GM19438 (cell line): Measurements from ENCODE around the gene AHDC1.
"Not testable (repeated sequence)": the region's sequence is repeated elsewhere in the genome, so short reads cannot be mapped to it uniquely, and the experiment has no call there.

ENCODE experiments used
- ATAC-seq: cut with Tn5 transposase; IDR thresholded peaks from one replicate; pipeline ENCODE4 v1.9.1; 2021; ENCODE audit warnings: low read depth; ENCODE audit not compliant: unreplicated experiment

The AHDC1 gene

DNA sequence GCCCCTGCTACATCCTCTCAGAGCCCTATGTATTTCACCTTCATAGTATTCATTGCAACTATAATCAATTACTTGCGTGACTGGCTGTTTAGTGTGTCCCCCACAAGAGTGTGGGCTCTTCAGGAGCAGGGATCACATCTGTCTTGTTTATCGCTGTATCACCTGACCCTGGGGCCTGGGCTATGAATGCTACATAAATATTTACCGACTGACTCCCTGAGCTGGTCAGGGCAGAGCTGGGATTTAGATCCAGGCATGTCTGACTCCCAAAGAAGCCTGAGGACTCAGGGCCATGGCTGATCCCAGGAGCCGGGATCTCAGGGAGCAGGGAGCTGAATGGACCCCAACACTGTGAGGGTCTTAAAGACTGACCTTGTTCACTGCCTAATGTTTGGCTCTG is 49.7 kb downstream of the AHDC1 start:
- no peak for ATAC-seq

DNA sequence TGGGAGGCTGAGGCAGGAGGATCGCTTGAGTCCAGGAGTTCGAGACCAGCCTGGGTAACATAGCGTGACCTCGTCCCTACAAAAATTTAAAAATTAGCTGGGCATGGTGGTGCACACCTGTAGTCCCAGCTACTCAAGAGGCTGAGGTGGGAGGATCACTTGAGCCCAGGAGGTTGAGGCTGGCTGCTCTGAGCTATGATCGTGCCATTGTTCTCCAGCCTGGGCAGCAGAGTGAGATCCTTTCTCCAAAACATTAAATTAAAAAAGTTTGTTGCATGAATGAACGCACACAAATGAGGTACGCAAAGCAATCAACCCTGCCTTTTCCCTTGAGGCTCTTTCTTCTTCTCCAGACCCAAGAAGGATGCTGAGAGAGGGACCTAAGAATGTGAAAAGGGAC is 50.1 kb downstream of the AHDC1 start:
- not testable (repeated sequence) for ATAC-seq

- no peak for ATAC-seq
These were observed 51.0 kb downstream of the AHDC1 start for GRCh38 chr1:27552911-27553420.

DNA sequence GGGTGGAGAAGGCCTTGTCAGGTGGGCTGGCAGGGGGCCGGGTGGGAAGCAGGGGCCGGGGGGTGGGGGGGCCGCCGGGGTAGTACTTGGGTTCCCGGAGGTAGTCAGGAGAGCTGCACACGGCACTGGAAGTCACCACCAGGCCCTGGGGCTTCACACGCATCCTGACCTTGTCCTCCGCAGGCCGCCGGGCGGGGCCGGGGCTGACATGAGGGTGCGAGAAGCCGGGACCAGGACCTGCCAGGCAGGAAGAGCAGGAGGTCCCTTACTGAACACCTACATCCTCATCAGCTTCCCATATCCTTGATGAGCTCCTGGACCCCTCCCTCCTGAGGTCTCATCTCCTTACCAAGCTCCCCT is 52.0 kb downstream of the AHDC1 start:
- ATAC-seq: no peak

GRCh38 chr1:27551170-27551952 is 52.6 kb downstream of the AHDC1 start:
- ATAC-seq: no peak

GRCh38 chr1:27550510-27551169 is 53.3 kb downstream of the AHDC1 start:
- ATAC-seq: no peak

GRCh38 chr1:27549807-27550408 is 54.0 kb downstream of the AHDC1 start:
- no peak for ATAC-seq

GRCh38 chr1:27548858-27549719 is 54.9 kb downstream of the AHDC1 start:
- ATAC-seq: no peak

DNA sequence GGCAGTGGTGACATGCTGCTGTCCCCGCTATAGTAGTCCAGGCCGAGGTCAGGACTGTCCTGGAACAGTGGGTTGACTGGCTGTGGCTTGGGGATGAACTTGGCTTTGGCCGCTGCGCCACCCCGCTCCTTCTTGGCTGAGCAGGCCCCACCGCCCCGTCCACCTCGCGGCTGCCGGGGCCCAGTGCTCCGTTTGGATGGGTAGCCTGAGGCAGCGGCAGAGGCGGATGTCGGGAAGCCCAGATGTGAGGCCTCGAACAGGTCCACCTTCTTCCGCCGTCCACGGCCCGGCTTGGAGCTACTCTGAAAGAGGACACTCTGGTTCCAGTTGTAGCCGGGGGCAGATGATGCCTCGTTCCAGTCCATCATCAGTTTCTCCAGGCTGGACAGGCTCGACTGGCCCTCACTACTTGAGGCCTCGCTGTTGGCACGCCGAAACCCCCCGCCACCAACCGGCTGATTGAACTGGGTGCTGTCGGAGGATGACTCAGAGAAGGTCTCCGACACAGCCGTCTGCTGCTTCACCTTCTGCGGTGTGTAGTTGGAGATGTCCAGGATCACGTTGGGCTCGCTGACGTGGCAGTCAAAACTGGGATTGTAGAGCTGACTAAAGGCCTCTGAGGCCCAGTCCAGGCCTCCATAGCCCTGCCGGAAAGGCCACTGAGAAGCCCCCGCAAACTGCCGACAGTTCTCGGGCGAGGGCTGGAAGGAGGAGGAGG is 55.6 kb downstream of the AHDC1 start:
- ATAC-seq: no peak

- no peak for ATAC-seq
These were observed 56.5 kb downstream of the AHDC1 start for GRCh38 chr1:27547220-27548116.

- no peak for ATAC-seq
These were observed 58.1 kb downstream of the AHDC1 start for GRCh38 chr1:27545876-27546275.

DNA sequence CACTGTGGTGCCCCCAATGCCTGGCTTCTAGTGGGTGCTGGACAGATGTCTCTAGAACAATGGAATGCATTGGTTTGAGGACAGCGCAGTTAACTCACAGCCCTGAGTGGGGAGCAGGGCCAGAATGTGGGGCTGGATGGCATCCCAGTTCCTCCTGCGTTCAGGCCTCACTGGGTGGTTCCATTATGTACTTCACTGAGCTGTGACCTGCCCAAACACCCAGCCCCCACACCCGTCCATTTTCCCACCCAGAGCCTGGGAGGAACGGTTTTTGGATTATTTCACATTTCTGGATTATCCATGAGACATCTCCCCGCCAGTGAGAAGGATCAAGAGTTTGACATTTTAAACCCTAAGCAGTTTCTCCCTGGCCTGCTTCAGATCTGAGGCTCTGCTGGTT is 58.7 kb downstream of the AHDC1 start:
- ATAC-seq: no peak

- ATAC-seq: no peak
These were observed 59.1 kb downstream of the AHDC1 start for GRCh38 chr1:27544834-27545233.

DNA sequence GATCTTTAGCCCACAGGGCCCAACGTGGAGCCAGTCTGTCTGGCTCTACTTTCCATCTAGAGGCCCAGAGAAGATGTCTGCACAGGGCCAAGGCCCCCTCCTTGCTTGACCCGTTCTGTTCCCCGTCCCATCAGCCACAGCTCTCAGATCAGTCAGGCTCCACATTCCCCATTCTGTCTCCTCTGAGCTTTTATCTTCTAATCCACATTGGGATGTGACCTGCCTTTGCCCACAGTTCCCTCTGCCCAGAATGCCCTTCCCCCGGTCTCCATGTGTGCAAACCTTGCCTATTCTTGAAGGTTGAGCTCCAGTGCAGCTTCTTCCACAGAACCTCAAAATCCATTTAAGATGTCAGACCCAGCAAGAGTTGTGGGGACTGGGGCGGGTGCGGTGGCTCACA is 60.7 kb downstream of the AHDC1 start:
- no peak for ATAC-seq

- ATAC-seq: no peak
These were observed 61.3 kb downstream of the AHDC1 start for GRCh38 chr1:27542463-27543273.

DNA sequence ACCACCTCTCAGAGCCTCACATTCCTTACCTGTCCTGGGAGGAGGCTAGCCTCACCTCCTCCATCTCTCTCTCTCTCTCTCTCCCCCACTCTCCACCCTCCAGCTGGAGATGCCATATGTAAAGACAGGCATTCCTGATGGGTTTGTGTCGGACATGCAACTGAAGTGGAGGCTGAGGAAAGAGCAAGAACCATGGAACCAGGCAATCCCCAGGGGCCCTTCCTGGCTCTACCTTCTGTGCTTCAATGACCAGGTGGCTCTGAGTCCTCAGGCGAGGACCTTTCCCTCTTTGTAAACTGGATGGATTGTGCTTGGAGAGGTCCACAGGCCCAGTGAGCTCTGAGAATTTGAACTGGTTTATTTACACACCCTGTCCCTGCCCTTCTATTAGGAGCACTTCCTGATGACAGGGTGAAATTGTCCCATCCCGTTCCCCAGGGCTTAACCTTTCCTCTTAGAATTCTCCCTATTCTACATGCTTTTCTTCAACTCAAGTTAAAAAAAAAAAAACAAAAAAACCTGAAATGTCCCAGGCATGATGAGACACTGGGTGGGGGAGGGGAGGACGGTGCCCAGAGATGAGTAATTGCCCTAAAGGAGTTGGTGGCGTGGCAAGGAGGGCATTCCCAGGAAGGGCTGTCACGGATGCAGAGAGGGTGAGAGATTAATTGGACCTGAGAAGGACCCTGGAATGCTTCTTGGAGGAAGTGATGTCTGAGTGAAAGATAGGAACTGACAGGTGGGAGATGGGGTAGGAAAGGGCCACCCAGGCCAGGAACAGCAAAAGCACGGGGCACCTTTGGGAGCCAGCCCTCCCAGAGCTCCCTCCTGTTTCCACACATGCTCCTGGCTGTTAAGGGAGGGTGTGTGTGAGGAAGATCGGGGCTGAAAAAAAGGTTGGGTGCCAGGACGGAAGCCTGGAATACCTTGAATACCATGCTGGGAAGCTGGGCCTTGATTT is 63.8 kb downstream of the AHDC1 start:
- ATAC-seq: no peak

- no peak for ATAC-seq
These were observed 65.2 kb downstream of the AHDC1 start for GRCh38 chr1:27538793-27539192.
